IPS-20b (cell line): ENCODE data around the gene PIP5K1B.

Experiments used
- H3K27ac ChIP-seq: one replicate; pipeline ENCODE4 v1.5.1; 2013; ENCODE audit warnings: low read length
- H3K27me3 ChIP-seq: 2 replicates; pipeline ENCODE4 v1.6.1; 2013; ENCODE audit warnings: mild to moderate bottlenecking, low read length, inconsistent platforms; ENCODE audit not compliant: insufficient read depth
- H3K36me3 ChIP-seq: 2 replicates; pipeline ENCODE4 v1.6.1; 2013; ENCODE audit warnings: low read depth, mild to moderate bottlenecking, inconsistent platforms, low read length, moderate library complexity; ENCODE audit not compliant: insufficient read depth
- H3K4me1 ChIP-seq: 2 replicates; pipeline ENCODE4 v1.6.1; 2013; ENCODE audit warnings: mild to moderate bottlenecking, control low read depth, inconsistent platforms, low read length, moderate library complexity; ENCODE audit not compliant: insufficient read depth
- H3K4me3 ChIP-seq: 2 replicates; pipeline ENCODE4 v1.5.1; 2013; ENCODE audit warnings: mild to moderate bottlenecking, low read length, inconsistent platforms
- H3K9ac ChIP-seq: 2 replicates; pipeline ENCODE4 v1.6.1; 2013; ENCODE audit warnings: low read depth, mild to moderate bottlenecking, inconsistent platforms, low read length, moderate library complexity
- H3K9me3 ChIP-seq: 2 replicates; pipeline ENCODE4 v1.6.1; 2013; ENCODE audit warnings: mild to moderate bottlenecking, low read depth, low read length, inconsistent platforms; ENCODE audit not compliant: insufficient read depth

PIP5K1B gene

DNA sequence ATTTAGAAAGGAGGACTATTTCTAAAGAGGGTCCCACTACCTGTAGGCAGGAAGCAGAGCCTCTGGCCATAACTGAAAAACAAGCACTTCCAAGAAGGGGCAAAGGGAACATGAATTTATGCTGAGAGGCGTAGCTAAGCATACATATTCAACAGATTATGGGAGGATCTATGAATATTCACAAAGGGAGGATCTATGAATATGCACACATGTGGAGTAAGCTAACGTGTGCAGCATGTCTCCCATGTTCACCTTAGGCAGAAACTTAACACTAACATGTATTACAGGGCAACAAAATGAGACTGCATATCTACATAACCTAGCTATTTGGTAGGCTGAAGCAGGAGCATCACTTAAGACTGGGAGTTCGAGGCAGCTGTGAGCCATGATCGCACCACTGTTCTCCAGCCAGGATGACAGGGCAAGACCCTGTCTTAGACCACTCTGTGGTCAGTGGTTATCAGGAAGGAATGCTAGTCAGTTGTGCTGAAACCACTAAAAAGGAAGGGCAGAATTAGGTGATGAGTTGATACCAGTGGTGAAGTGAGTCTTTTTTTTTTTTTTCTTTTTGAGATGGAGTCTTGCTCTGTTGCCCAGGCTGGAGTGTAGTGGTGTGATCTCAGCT is 351.3 kb downstream of the PIP5K1B start:
- Histone ChIP-seq H3K4me3 (no peak overlapping the region), H3K4me1 (peaks cover 4% of the 10 kb centered on the region; the same call in 1 of the 2 replicates), H3K9ac (no peak overlapping the region), H3K9me3 (no peaks in the 10 kb centered on the region), H3K27me3 (no peaks in the 10 kb centered on the region), H3K36me3 (peaks cover 41% of the 10 kb centered on the region), H3K27ac (no peak overlapping the region)

DNA sequence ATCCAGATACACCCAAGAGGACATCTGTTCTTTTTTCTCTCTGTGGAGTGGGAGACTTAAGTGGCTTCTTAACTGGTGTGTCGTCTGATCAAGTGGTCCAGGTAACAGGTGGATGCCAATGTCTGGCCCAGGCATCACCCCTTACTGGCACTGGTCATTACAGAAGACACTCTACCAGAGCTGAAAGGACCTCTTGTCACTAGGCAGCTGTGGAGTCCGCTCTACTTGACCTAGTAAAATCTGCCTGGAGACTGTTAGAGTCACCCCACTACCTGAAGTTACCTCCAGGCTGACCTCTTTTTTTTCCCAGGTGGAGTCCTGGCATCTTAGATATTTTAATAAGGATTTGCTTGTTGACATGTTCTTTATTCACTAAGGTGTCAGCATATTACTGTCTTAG is 353.1 kb downstream of the PIP5K1B start:
- Histone ChIP-seq H3K27ac (no peak overlapping the region), H3K36me3 (peaks cover 41% of the 10 kb centered on the region), H3K27me3 (no peaks in the 10 kb centered on the region), H3K4me1 (peaks cover 4% of the 10 kb centered on the region; the same call in 1 of the 2 replicates), H3K9me3 (no peaks in the 10 kb centered on the region), H3K4me3 (no peak overlapping the region), H3K9ac (no peak overlapping the region)
